DOHH2 (cell line): ENCODE results near the gene MEI4.

Experiments used
- H3F3A ChIP-seq: fragments of 200-600 bp; sonication (generic), shearing (Covaris generic); 2 replicates; pipeline ENCODE4 v1.6.0; 2016; ENCODE audit warnings: antibody characterized with exemption, mild to moderate bottlenecking; ENCODE audit not compliant: control insufficient read depth, insufficient read depth
- H3K27ac ChIP-seq: fragments of 200-600 bp; sonication (generic); 2 replicates; pipeline ENCODE4 v1.5.1; 2014; ENCODE audit warnings: low read depth, mild to moderate bottlenecking, low read length, moderate library complexity
- H3K27me3 ChIP-seq: fragments of 200-600 bp; sonication (generic); 2 replicates; pipeline ENCODE4 v1.6.1; 2014; ENCODE audit warnings: mild to moderate bottlenecking, low read length, mixed read lengths; ENCODE audit not compliant: control insufficient read depth
- H3K36me3 ChIP-seq: fragments of 200-600 bp; sonication (generic); 2 replicates; pipeline ENCODE4 v1.6.1; 2014; ENCODE audit warnings: mild to moderate bottlenecking, low read length, moderate library complexity, mixed read lengths; ENCODE audit not compliant: control insufficient read depth
- H3K4me1 ChIP-seq: fragments of 200-600 bp; sonication (generic); 2 replicates; pipeline ENCODE4 v1.6.1; 2014; ENCODE audit warnings: mild to moderate bottlenecking, low read length, mixed read lengths; ENCODE audit not compliant: control insufficient read depth
- H3K4me2 ChIP-seq: fragments of 200-600 bp; sonication (generic); 2 replicates; pipeline ENCODE4 v1.6.0; 2014; ENCODE audit warnings: mild to moderate bottlenecking, low read length, moderate library complexity
- H3K4me3 ChIP-seq: fragments of 200-600 bp; sonication (generic); 2 replicates; pipeline ENCODE4 v1.5.1; 2014; ENCODE audit warnings: mild to moderate bottlenecking, low read length, mixed read lengths
- H3K79me2 ChIP-seq: fragments of 200-600 bp; sonication (generic); 2 replicates; pipeline ENCODE4 v1.6.1; 2014; ENCODE audit warnings: mild to moderate bottlenecking, low read length, mixed read lengths; ENCODE audit not compliant: control insufficient read depth
- H3K9me2 ChIP-seq: fragments of 200-600 bp; sonication (generic); replicated peaks from 2 replicates; pipeline ENCODE4 v1.6.1; 2014; ENCODE audit warnings: mild to moderate bottlenecking, low read length, mixed read lengths; ENCODE audit not compliant: control insufficient read depth
- H3K9me3 ChIP-seq: fragments of 200-600 bp; sonication (generic); 2 replicates; pipeline ENCODE4 v1.6.1; 2014; ENCODE audit warnings: antibody characterized with exemption, low read length, mixed read lengths; ENCODE audit not compliant: control insufficient read depth, insufficient read depth
- H4K20me1 ChIP-seq: fragments of 200-600 bp; sonication (generic); 2 replicates; pipeline ENCODE4 v1.6.0; 2014; ENCODE audit warnings: low read depth, mild to moderate bottlenecking, antibody characterized with exemption, low read length, moderate library complexity; ENCODE audit not compliant: control insufficient read depth, insufficient read depth
- EZH2phosphoT487 ChIP-seq: fragments of 200-600 bp; sonication (generic); IDR thresholded peaks from 2 replicates; pipeline ENCODE4 v1.6.1; 2017; ENCODE audit warnings: borderline replicate concordance, mild to moderate bottlenecking, antibody characterized with exemption, low read length, moderate library complexity, mixed read lengths
- TF ChIP-seq, protein P1 (sequence below): fragments of 200-600 bp; sonication (generic); IDR thresholded peaks from one replicate; pipeline ENCODE4 v1.5.1; 2014; ENCODE audit warnings: antibody characterized with exemption, mild to moderate bottlenecking, low read depth, low read length; ENCODE audit not compliant: poor library complexity, severe bottlenecking

MEI4 gene

DNA sequence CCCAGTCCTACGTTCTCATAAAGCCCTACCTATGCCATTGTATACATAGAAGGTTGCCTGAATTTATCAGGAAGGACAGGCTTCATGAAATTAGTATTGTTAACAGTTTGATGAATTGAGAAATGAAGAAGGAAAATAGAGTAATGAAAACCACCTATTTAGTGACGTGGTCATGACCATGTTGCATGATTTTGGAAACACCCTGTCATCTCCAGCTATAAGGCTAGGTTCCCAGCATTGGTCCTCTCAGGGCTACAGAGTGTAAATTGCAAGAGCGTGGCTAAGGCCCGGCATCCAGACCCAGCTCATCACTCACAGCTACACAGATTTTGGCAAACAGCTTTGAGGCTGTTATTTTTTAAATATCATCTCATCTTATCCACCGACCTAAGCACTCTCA lies 203.6 kb downstream of the MEI4 start:
- Histone ChIP-seq H3K79me2 (no peaks in the 10 kb centered on the region), H3K36me3 (no peaks in the 10 kb centered on the region), H3K4me2 (no peak overlapping the region), H3K4me1 (no peaks in the 10 kb centered on the region), H3K27ac (no peak overlapping the region), H3K9me2 (no peaks in the 10 kb centered on the region), H3K27me3 (no peaks in the 10 kb centered on the region), H3F3A (no peaks in the 10 kb centered on the region), H3K4me3 (no peak overlapping the region), H3K9me3 (no peaks in the 10 kb centered on the region), H4K20me1 (no peaks in the 10 kb centered on the region)
- TF ChIP-seq EZH2phosphoT487: no peak
- TF ChIP-seq, protein P1, sequence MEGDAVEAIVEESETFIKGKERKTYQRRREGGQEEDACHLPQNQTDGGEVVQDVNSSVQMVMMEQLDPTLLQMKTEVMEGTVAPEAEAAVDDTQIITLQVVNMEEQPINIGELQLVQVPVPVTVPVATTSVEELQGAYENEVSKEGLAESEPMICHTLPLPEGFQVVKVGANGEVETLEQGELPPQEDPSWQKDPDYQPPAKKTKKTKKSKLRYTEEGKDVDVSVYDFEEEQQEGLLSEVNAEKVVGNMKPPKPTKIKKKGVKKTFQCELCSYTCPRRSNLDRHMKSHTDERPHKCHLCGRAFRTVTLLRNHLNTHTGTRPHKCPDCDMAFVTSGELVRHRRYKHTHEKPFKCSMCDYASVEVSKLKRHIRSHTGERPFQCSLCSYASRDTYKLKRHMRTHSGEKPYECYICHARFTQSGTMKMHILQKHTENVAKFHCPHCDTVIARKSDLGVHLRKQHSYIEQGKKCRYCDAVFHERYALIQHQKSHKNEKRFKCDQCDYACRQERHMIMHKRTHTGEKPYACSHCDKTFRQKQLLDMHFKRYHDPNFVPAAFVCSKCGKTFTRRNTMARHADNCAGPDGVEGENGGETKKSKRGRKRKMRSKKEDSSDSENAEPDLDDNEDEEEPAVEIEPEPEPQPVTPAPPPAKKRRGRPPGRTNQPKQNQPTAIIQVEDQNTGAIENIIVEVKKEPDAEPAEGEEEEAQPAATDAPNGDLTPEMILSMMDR: no peak

DNA sequence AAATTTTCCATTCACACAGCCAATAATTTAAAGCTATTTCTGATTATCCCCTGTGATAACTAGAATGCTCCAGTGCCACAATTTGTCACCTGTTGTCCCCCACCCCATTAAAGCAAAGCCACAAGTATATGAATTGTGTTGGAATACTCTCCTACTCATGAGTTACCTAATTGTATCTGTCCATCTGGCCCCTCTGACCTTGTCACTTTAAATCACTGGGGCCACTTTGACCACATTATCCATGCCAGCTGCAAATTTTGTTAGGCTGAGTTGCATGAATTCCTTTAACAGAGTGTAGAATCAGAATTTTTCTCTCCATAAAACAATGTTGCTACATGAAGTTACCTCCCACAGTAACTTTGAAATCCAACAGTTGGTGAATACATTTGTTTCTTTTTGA lies 204.6 kb downstream of the MEI4 start:
- Histone ChIP-seq H3K27me3 (no peaks in the 10 kb centered on the region), H3K9me3 (no peaks in the 10 kb centered on the region), H3K9me2 (no peaks in the 10 kb centered on the region), H3F3A (no peaks in the 10 kb centered on the region), H3K27ac (no peak overlapping the region), H4K20me1 (no peaks in the 10 kb centered on the region), H3K4me3 (no peak overlapping the region), H3K79me2 (no peaks in the 10 kb centered on the region), H3K36me3 (no peaks in the 10 kb centered on the region), H3K4me1 (no peaks in the 10 kb centered on the region), H3K4me2 (no peak overlapping the region)
- TF ChIP-seq, protein P1: no peak
- no peak for TF ChIP-seq EZH2phosphoT487

DNA sequence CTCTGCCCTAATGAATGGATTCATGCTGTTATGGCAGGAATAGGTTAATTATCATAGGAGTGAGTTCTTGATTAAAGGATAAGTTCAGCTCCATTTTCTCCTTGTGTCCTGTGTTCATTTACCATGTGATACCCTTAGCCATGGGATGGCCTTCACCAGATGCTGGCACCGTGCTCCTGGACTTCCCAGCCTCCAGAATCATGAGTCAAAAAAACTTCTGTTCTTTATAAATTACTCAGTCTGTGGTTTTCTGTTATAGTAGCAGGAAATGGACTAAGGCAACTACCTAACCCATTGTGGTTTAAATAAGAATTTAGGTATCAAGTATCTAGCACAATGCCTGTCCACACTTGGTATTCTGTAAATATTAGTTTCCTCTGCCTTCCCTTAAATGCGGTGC lies 223.5 kb downstream of the MEI4 start:
- Histone ChIP-seq H3K9me3 (no peaks in the 10 kb centered on the region), H3K4me1 (no peaks in the 10 kb centered on the region), H3F3A (no peaks in the 10 kb centered on the region), H3K36me3 (no peaks in the 10 kb centered on the region), H3K4me2 (no peak overlapping the region), H4K20me1 (no peaks in the 10 kb centered on the region), H3K79me2 (no peaks in the 10 kb centered on the region), H3K27me3 (no peaks in the 10 kb centered on the region), H3K4me3 (no peak overlapping the region), H3K27ac (no peak overlapping the region), H3K9me2 (no peaks in the 10 kb centered on the region; the same call in 1 of the 2 replicates)
- no peak for TF ChIP-seq EZH2phosphoT487
- TF ChIP-seq, protein P1: no peak

DNA sequence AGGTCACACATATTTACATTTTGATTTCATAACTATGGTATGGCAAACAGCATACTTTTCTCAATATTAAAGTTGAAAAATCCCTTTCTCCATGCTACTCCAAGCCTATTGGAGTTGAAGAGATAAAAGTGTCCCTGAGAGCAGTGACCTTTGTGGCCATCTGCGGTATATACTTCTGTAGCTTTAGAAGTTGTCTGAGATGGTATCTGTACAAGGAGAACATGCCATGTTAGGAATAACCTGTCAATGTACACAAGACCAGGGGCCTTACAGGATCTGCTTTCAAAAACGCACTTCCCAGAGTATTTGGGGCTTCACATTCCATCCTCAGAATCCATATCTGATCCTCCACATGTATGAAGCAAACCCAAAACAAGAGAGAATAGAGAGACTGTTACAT lies 226.7 kb downstream of the MEI4 start:
- no peak overlapping the region for H3K4me3 ChIP-seq
- no peaks in the 10 kb centered on the region for H4K20me1 ChIP-seq
- no peak overlapping the region for H3K27ac ChIP-seq
- no peaks in the 10 kb centered on the region for H3K27me3 ChIP-seq
- H3F3A ChIP-seq: no peaks in the 10 kb centered on the region
- no peak for TF ChIP-seq EZH2phosphoT487
- TF ChIP-seq, protein P1: no peak
- H3K79me2 ChIP-seq: no peaks in the 10 kb centered on the region
- H3K4me1 ChIP-seq: no peaks in the 10 kb centered on the region
- no peaks in the 10 kb centered on the region for H3K36me3 ChIP-seq
- no peak overlapping the region for H3K4me2 ChIP-seq
- H3K9me2 ChIP-seq: no peaks in the 10 kb centered on the region; the same call in 1 of the 2 replicates
- H3K9me3 ChIP-seq: no peaks in the 10 kb centered on the region
